HFF-Myc (cell line): ENCODE data around the gene SAT1.
A peak's percentile ranks its signal among the peaks of the same experiment; 100 is the strongest.

Experiments used
- DNase-seq: peaks from one replicate; pipeline ENCODE4 v3.0.0-alpha.2; 2011; ENCODE audit warnings: low read depth; ENCODE audit errors: extremely low read depth
- H3K4me3 ChIP-seq: replicated peaks from 2 replicates; pipeline ENCODE4 v1.5.1; 2011; ENCODE audit warnings: low read depth, mild to moderate bottlenecking, control low read depth, low read length
- TF ChIP-seq, protein P1 (sequence below): IDR thresholded peaks from 2 replicates; pipeline ENCODE4 v1.5.1; 2012; ENCODE audit warnings: mild to moderate bottlenecking, low read depth, low read length, control low read depth; ENCODE audit errors: missing control alignments

SAT1 gene

GRCh38 chrX:23749129-23749528, 33.8 kb upstream of the SAT1 start:
- no peak for DNase-seq
- TF ChIP-seq, protein P1, sequence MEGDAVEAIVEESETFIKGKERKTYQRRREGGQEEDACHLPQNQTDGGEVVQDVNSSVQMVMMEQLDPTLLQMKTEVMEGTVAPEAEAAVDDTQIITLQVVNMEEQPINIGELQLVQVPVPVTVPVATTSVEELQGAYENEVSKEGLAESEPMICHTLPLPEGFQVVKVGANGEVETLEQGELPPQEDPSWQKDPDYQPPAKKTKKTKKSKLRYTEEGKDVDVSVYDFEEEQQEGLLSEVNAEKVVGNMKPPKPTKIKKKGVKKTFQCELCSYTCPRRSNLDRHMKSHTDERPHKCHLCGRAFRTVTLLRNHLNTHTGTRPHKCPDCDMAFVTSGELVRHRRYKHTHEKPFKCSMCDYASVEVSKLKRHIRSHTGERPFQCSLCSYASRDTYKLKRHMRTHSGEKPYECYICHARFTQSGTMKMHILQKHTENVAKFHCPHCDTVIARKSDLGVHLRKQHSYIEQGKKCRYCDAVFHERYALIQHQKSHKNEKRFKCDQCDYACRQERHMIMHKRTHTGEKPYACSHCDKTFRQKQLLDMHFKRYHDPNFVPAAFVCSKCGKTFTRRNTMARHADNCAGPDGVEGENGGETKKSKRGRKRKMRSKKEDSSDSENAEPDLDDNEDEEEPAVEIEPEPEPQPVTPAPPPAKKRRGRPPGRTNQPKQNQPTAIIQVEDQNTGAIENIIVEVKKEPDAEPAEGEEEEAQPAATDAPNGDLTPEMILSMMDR: no peak

DNA sequence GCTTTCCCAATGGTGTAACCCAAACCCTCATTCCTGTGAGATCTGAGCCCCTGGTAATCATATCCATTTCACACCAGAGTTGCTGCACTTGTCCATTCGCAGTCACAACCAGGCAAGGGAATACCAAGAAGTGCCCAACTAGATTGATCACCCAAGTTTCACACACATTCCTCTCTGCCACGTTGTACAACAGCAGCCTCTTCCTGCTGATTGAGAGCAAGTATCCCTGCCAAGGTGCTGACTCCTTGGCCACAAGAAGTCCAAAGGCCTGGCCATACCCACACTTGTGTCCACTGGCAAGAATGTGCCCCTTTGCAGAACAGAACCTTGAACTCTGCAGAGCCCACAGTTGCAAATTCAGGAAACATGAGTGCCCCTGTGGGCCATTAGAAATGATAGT, 33.4 kb upstream of the SAT1 start:
- TF ChIP-seq, protein P1: no peak
- DNase-seq: no peak
- H3K4me3 ChIP-seq: no peak overlapping the region

More at GRCh38 chrX:23749129-23749528, 33.8 kb upstream of the SAT1 start:
- no peak overlapping the region for H3K4me3 ChIP-seq

DNA sequence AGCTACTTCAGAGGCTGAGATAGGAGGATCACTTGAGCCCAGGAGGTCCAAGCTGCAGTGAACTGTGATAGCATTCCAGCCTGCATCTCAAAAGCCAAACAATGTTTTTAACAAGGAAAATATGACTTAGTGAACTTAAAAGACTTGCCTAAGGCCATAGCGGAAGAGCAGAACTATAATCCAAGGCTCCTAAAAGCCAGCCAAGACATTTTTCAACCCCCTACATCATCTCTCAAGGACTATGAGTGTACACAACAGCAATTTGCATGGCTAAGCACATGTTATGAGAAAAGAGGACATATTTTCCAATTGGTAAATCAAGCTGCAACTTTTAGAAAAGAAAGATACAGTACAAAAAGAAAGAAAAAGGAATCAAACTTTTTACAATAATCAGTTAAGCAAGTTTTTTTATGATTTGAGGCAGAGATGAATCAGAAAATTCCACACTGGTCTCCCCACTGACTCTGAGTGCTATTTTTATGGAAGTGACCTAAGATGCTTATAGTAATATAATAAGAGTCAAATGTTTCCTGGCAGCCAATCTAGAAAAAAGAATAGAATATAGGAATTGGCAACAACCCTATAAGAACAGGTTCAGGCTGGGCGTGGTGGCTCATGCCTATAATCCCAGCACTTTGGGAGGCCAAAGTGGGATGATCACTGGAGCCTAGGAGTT, 30.1 kb upstream of the SAT1 start:
- H3K4me3 ChIP-seq: no peak overlapping the region
- peak; percentile 9 for DNase-seq
- TF ChIP-seq, protein P1: no peak

- TF ChIP-seq, protein P1: no peak
- no peak overlapping the region for H3K4me3 ChIP-seq
- DNase-seq: no peak
Observed at GRCh38 chrX:23754664-23755063, 28.3 kb upstream of the SAT1 start.

DNA sequence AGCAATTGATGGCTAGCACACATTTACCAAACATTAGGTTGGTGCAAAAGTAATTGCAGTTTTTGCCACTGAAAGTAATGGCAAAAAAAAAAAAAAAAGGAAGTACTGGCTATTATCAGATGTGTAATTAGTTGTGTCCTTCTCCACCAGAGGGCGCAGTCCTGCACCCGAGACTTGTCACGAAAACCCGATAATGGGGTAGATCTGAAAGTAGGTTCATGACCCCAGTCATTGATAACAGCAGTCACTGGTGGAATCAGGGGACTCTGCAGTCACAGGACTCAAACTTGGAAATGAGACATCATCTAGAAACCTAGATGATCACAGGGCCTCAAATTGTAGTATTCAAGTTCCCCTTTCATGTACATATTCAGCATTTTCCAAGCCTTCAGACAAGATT, 26.8 kb upstream of the SAT1 start:
- H3K4me3 ChIP-seq: no peak overlapping the region
- peak; percentile 5 for DNase-seq
- TF ChIP-seq, protein P1: peak; percentile 47

DNA sequence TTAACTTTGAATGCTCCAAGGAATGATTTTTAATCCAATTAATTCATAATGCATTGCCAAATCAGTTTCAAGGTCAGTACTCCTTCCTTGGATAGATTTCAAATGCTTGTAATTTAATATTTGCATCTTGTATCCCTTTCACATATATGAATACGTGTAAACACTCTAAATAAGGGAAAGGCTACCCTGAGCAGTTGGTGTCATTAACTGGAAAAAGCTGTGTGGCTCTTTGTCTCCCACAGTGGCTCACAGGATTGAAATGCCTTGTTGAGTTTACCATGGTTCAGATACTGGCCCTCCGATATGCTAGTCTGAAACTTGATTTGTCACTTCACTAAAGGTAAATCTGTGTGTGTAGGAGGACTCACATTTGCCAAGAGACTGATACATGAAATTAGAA, 23.2 kb upstream of the SAT1 start:
- H3K4me3 ChIP-seq: no peak overlapping the region
- DNase-seq: no peak
- TF ChIP-seq, protein P1: no peak
